Measurements from ENCODE around the gene OR1F1.
A peak's percentile ranks its signal among the peaks of the same experiment; 100 is the strongest.

The OR1F1 gene

GRCh38 chr16:3149193-3149530 is 38.8 kb upstream of the OR1F1 start:
- H3K27me3 ChIP-seq (ENCODE audit: control insufficient read depth, low read length): peaks cover 15% of the 10 kb centered on the region
- H3K9me2 ChIP-seq (replicated peaks; ENCODE audit: control insufficient read depth, low read length): no peaks in the 10 kb centered on the region
- H3K36me3 ChIP-seq (ENCODE audit: control insufficient read depth, low read length): no peaks in the 10 kb centered on the region
- TF ChIP-seq EZH2phosphoT487 (IDR thresholded peaks at IDR 0.05; ENCODE audit: borderline replicate concordance, low read length) (no peak), CTCF (IDR thresholded peaks at IDR 0.05; ENCODE audit: low read depth, low read length, poor library complexity, severe bottlenecking) (no peak)
- no peaks in the 10 kb centered on the region for H4K20me1 ChIP-seq (ENCODE audit: control insufficient read depth, insufficient read depth, low read depth, low read length)
- H3K4me3 ChIP-seq (ENCODE audit: low read length): peak overlapping the region; percentile 97
- peaks cover 31% of the 10 kb centered on the region for H3K4me1 ChIP-seq (ENCODE audit: control insufficient read depth, low read length)
- peaks cover 20% of the 10 kb centered on the region for H3F3A ChIP-seq (ENCODE audit: control insufficient read depth, insufficient read depth)
- peak overlapping the region; percentile 100 for H3K4me2 ChIP-seq (ENCODE audit: low read length)
- H3K27ac ChIP-seq (ENCODE audit: low read depth, low read length): no peak overlapping the region
- H3K79me2 ChIP-seq (ENCODE audit: control insufficient read depth, low read length): no peaks in the 10 kb centered on the region
- H3K9me3 ChIP-seq (ENCODE audit: control insufficient read depth, insufficient read depth, low read length): no peaks in the 10 kb centered on the region

GRCh38 chr16:3149630-3150345 is 38.2 kb upstream of the OR1F1 start:
- peaks cover 20% of the 10 kb centered on the region for H3F3A ChIP-seq (ENCODE audit: control insufficient read depth, insufficient read depth)
- H3K27ac ChIP-seq (ENCODE audit: low read depth, low read length): peak overlapping the region; percentile 37
- peaks cover 31% of the 10 kb centered on the region for H3K4me1 ChIP-seq (ENCODE audit: control insufficient read depth, low read length)
- peaks cover 18% of the 10 kb centered on the region for H3K27me3 ChIP-seq (ENCODE audit: control insufficient read depth, low read length)
- no peaks in the 10 kb centered on the region for H4K20me1 ChIP-seq (ENCODE audit: control insufficient read depth, insufficient read depth, low read depth, low read length)
- TF ChIP-seq EZH2phosphoT487 (IDR thresholded peaks at IDR 0.05; ENCODE audit: borderline replicate concordance, low read length) (no peak), CTCF (IDR thresholded peaks at IDR 0.05; ENCODE audit: low read depth, low read length, poor library complexity, severe bottlenecking) (peak; percentile 81)
- H3K9me3 ChIP-seq (ENCODE audit: control insufficient read depth, insufficient read depth, low read length): no peaks in the 10 kb centered on the region
- H3K36me3 ChIP-seq (ENCODE audit: control insufficient read depth, low read length): no peaks in the 10 kb centered on the region
- H3K4me2 ChIP-seq (ENCODE audit: low read length): peak overlapping the region; percentile 100
- no peaks in the 10 kb centered on the region for H3K9me2 ChIP-seq (replicated peaks; ENCODE audit: control insufficient read depth, low read length)
- H3K4me3 ChIP-seq (ENCODE audit: low read length): peak overlapping the region; percentile 97
- H3K79me2 ChIP-seq (ENCODE audit: control insufficient read depth, low read length): no peaks in the 10 kb centered on the region

GRCh38 chr16:3150346-3151218 is 37.4 kb upstream of the OR1F1 start:
- Histone ChIP-seq H4K20me1 (ENCODE audit: control insufficient read depth, insufficient read depth, low read depth, low read length) (no peaks in the 10 kb centered on the region), H3K4me2 (ENCODE audit: low read length) (peak overlapping the region; percentile 100), H3K4me1 (ENCODE audit: control insufficient read depth, low read length) (peaks cover 31% of the 10 kb centered on the region), H3F3A (ENCODE audit: control insufficient read depth, insufficient read depth) (peaks cover 28% of the 10 kb centered on the region), H3K9me2 (replicated peaks; ENCODE audit: control insufficient read depth, low read length) (no peaks in the 10 kb centered on the region), H3K79me2 (ENCODE audit: control insufficient read depth, low read length) (no peaks in the 10 kb centered on the region), H3K36me3 (ENCODE audit: control insufficient read depth, low read length) (no peaks in the 10 kb centered on the region), H3K4me3 (ENCODE audit: low read length) (peak overlapping the region; percentile 97), H3K27me3 (ENCODE audit: control insufficient read depth, low read length) (peaks cover 23% of the 10 kb centered on the region), H3K9me3 (ENCODE audit: control insufficient read depth, insufficient read depth, low read length) (no peaks in the 10 kb centered on the region), H3K27ac (ENCODE audit: low read depth, low read length) (peak overlapping the region; percentile 39)
- TF ChIP-seq EZH2phosphoT487 (IDR thresholded peaks at IDR 0.05; ENCODE audit: borderline replicate concordance, low read length) (no peak), CTCF (IDR thresholded peaks at IDR 0.05; ENCODE audit: low read depth, low read length, poor library complexity, severe bottlenecking) (no peak)

Measured in DOHH2 (cell line).